ENCODE results near the gene CUL7.
"Not testable (repeated sequence)": the region's sequence is repeated elsewhere in the genome, so short reads cannot be mapped to it uniquely, and the experiment has no call there.

The CUL7 gene

DNA sequence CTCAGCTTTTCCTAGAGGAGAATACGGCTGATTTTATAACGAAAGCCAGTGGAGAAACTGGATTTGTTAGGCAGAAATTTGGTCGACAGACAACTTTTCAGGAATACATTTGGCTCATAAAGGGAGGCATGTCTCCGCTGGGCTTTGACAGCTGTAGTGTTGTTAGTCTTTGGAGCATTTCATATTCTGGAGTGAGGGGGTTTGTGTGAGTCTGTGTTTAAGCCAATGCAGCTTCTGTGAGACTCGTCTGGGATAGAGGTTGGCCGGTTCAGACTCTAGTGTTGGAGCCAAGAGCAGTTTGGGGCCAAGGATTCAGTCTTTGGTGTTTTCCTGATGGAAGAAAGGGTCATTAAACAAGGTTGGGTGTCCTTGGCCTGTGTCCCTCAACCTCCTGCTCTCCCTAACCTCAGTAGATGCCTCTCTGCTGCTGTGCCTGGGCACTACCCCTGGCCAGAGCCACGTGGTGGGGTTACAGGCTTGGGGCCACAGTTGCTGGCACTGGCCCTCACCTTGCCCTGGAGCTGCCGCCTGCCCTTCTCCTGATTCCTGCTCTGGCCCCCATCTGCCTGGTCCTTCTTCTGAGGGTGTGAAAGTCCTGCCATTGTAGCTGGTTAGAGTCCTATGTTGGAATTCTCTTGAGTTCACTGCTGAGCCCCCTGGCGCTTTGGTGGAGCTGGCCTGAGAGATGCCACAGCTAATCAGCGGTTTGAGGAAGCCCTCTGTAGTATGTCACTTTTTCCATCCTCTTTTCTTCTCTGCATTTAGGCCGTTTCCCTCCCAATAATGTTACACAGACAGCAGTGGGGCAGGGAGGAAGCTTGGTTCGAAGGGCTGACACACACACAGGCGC is 29.4 kb upstream of the CUL7 start:
- H3K9me3 ChIP-seq (ENCODE audit: low read length), result no peaks in the 10 kb centered on the region
- no peak overlapping the region for H3K9ac ChIP-seq (ENCODE audit: low read length)

DNA sequence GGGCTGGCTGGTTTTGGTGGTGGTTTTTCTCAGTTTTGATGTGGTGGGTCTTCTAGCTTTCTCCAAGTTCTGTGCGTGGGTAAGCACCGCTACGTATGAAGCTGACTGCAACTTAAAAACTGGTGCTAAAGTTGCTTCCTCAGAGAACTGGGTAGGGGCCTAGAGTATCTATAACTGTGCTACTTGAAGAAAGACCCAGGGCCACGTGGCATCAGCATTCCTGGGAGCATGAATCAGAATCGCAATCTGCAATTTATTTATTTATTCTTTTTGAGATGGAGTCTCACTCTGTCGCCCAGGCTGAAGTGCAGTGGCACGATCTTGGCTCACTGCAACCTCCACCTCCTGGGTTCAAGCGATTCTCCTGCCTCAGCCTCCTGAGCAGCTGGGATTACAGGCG is 28.3 kb upstream of the CUL7 start:
- not testable (repeated sequence) for H3K27me3 ChIP-seq (ENCODE audit: insufficient read depth, low read length); H3K9me3 ChIP-seq (ENCODE audit: low read length); H3K4me2 ChIP-seq (ENCODE audit: low read length); H3K4me3 ChIP-seq (ENCODE audit: low read depth, low read length, poor library complexity, severe bottlenecking); H4K20me1 ChIP-seq (ENCODE audit: insufficient read depth, low read length); H2AFZ ChIP-seq (ENCODE audit: low read length); H3K4me1 ChIP-seq (ENCODE audit: insufficient read depth, low read length, severe bottlenecking); H3K27ac ChIP-seq (ENCODE audit: low read depth, low read length, poor library complexity, severe bottlenecking); H3K36me3 ChIP-seq (ENCODE audit: insufficient read depth, low read length); H3K9ac ChIP-seq (ENCODE audit: low read length); H3K9me2 ChIP-seq (ENCODE audit: low read depth, low read length); H3K79me2 ChIP-seq (ENCODE audit: insufficient read depth, low read length); H3F3A ChIP-seq (ENCODE audit: insufficient read depth, low read length)

More for the DNA sequence above, 29.4 kb upstream of the CUL7 start:
- no peaks in the 10 kb centered on the region for H3K36me3 ChIP-seq (ENCODE audit: insufficient read depth, low read length)
- TF ChIP-seq, protein P1, sequence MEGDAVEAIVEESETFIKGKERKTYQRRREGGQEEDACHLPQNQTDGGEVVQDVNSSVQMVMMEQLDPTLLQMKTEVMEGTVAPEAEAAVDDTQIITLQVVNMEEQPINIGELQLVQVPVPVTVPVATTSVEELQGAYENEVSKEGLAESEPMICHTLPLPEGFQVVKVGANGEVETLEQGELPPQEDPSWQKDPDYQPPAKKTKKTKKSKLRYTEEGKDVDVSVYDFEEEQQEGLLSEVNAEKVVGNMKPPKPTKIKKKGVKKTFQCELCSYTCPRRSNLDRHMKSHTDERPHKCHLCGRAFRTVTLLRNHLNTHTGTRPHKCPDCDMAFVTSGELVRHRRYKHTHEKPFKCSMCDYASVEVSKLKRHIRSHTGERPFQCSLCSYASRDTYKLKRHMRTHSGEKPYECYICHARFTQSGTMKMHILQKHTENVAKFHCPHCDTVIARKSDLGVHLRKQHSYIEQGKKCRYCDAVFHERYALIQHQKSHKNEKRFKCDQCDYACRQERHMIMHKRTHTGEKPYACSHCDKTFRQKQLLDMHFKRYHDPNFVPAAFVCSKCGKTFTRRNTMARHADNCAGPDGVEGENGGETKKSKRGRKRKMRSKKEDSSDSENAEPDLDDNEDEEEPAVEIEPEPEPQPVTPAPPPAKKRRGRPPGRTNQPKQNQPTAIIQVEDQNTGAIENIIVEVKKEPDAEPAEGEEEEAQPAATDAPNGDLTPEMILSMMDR (IDR thresholded peaks at IDR 0.05; ENCODE audit: low read length), result no peak
- TF ChIP-seq EZH2 (IDR thresholded peaks at IDR 0.05; ENCODE audit: borderline replicate concordance, low read length), result no peak
- no peaks in the 10 kb centered on the region for H3K4me1 ChIP-seq (ENCODE audit: insufficient read depth, low read length, severe bottlenecking)
- no peak overlapping the region for H3K4me3 ChIP-seq (ENCODE audit: low read depth, low read length, poor library complexity, severe bottlenecking)
- H2AFZ ChIP-seq (ENCODE audit: low read length), result no peak overlapping the region
- H3K4me2 ChIP-seq (ENCODE audit: low read length), result no peak overlapping the region
- no peaks in the 10 kb centered on the region for H4K20me1 ChIP-seq (ENCODE audit: insufficient read depth, low read length)
- H3K79me2 ChIP-seq (ENCODE audit: insufficient read depth, low read length), result no peaks in the 10 kb centered on the region
- no peaks in the 10 kb centered on the region for H3F3A ChIP-seq (ENCODE audit: insufficient read depth, low read length)
- H3K27me3 ChIP-seq (ENCODE audit: insufficient read depth, low read length), result no peaks in the 10 kb centered on the region
- H3K9me2 ChIP-seq (ENCODE audit: low read depth, low read length), result no peaks in the 10 kb centered on the region
- no peak overlapping the region for H3K27ac ChIP-seq (ENCODE audit: low read depth, low read length, poor library complexity, severe bottlenecking)

DNA sequence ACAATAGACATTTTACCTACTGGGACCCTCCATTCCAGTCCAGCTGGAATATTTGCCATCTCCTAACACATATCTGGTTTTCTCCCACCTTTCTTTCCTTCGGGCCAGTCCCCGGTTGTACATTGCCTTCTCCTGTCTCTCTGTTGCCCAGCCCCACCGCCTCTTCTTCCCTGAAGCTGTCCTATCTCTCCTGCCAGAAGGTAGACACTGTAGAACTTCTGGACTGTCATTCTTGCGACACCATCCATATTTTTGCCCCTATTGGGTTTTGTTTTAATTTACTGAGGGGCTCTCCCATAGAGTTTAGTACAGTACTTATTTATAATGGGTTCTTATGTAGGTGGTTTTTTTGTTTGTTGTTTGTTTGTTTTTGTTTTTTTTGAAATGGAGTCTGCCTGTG is 27.4 kb upstream of the CUL7 start:
- Histone ChIP-seq H3K9ac (ENCODE audit: low read length) (no peak overlapping the region), H2AFZ (ENCODE audit: low read length) (no peak overlapping the region), H3K36me3 (ENCODE audit: insufficient read depth, low read length) (no peaks in the 10 kb centered on the region), H3K79me2 (ENCODE audit: insufficient read depth, low read length) (no peaks in the 10 kb centered on the region), H3K27me3 (ENCODE audit: insufficient read depth, low read length) (no peaks in the 10 kb centered on the region), H3K9me2 (ENCODE audit: low read depth, low read length) (no peaks in the 10 kb centered on the region), H3K4me1 (ENCODE audit: insufficient read depth, low read length, severe bottlenecking) (peaks cover 8% of the 10 kb centered on the region), H3F3A (ENCODE audit: insufficient read depth, low read length) (no peaks in the 10 kb centered on the region), H4K20me1 (ENCODE audit: insufficient read depth, low read length) (no peaks in the 10 kb centered on the region), H3K27ac (ENCODE audit: low read depth, low read length, poor library complexity, severe bottlenecking) (no peak overlapping the region), H3K9me3 (ENCODE audit: low read length) (no peaks in the 10 kb centered on the region), H3K4me3 (ENCODE audit: low read depth, low read length, poor library complexity, severe bottlenecking) (no peak overlapping the region), H3K4me2 (ENCODE audit: low read length) (no peak overlapping the region)
- TF ChIP-seq EZH2 (IDR thresholded peaks at IDR 0.05; ENCODE audit: borderline replicate concordance, low read length), result no peak
- TF ChIP-seq, protein P1 (IDR thresholded peaks at IDR 0.05; ENCODE audit: low read length), result no peak

DNA sequence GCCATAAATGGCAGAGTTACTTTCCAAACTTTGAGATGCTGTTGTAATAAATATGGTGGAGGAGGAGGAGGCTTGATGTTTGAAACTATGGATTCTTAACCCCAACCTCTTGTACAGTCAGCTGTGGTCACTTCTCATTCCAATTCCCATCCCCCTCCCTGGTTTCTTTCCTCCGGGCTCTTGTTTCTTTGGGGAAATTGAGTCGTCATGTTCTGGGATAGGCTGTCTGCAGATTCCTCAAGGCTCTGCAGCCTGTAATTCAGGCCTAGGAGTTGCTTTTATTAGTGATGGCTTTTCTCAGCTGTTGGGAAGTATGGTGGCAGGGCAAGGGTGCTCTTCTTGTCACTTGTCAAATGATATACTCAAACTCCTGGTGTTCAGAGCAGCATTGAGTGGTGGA is 25.0 kb upstream of the CUL7 start:
- peaks cover 8% of the 10 kb centered on the region for H3K4me1 ChIP-seq (ENCODE audit: insufficient read depth, low read length, severe bottlenecking)
- no peak overlapping the region for H2AFZ ChIP-seq (ENCODE audit: low read length)
- no peaks in the 10 kb centered on the region for H3F3A ChIP-seq (ENCODE audit: insufficient read depth, low read length)
- H3K79me2 ChIP-seq (ENCODE audit: insufficient read depth, low read length), result no peaks in the 10 kb centered on the region
- H3K27ac ChIP-seq (ENCODE audit: low read depth, low read length, poor library complexity, severe bottlenecking), result no peak overlapping the region
- no peak overlapping the region for H3K4me2 ChIP-seq (ENCODE audit: low read length)
- no peaks in the 10 kb centered on the region for H3K9me2 ChIP-seq (ENCODE audit: low read depth, low read length)
- H3K27me3 ChIP-seq (ENCODE audit: insufficient read depth, low read length), result no peaks in the 10 kb centered on the region
- no peak overlapping the region for H3K9ac ChIP-seq (ENCODE audit: low read length)
- H3K4me3 ChIP-seq (ENCODE audit: low read depth, low read length, poor library complexity, severe bottlenecking), result no peak overlapping the region
- no peaks in the 10 kb centered on the region for H3K9me3 ChIP-seq (ENCODE audit: low read length)
- TF ChIP-seq, protein P1 (IDR thresholded peaks at IDR 0.05; ENCODE audit: low read length), result no peak
- TF ChIP-seq EZH2 (IDR thresholded peaks at IDR 0.05; ENCODE audit: borderline replicate concordance, low read length), result no peak
- H3K36me3 ChIP-seq (ENCODE audit: insufficient read depth, low read length), result no peaks in the 10 kb centered on the region
- no peaks in the 10 kb centered on the region for H4K20me1 ChIP-seq (ENCODE audit: insufficient read depth, low read length)

Measured in OCI-LY1 (cell line).